HEK293 (cell line): Measurements from ENCODE around the gene PTPN11.

ENCODE experiments used
- CTCF ChIA-PET: fragments of 350-600 bp; formaldehyde crosslinking; extraction: SDS; loops from one replicate; lab custom pipeline; 2021; ENCODE audit warnings: antibody characterized with exemption; lab: Yijun Ruan, JAX
- POLR2A ChIA-PET: fragments of 300-600 bp; formaldehyde crosslinking; extraction: SDS; loops from one replicate; lab custom pipeline; 2020; ENCODE audit warnings: antibody characterized with exemption, inconsistent platforms; lab: Yijun Ruan, JAX
- H3K27ac ChIP-seq: fragments of 200-500 bp; sonication (Bioruptor generic); 2 replicates; pipeline ENCODE4 v1.5.1; 2014; ENCODE audit warnings: low read depth, low read length, control low read depth, inconsistent platforms; ENCODE audit errors: extremely low read depth
- H3K36me3 ChIP-seq, 2 experiments: fragments of 200-500 bp in 1 of 2; sonication (Bioruptor generic) in 1 of 2; 1 replicate in 1 of 2; 2 replicates in 1 of 2; pipeline ENCODE4 v1.5.1; 2014 to 2017; ENCODE audit warnings: inconsistent platforms in 2 of 2, low read length in 2 of 2; ENCODE audit not compliant: control insufficient read depth in 2 of 2, insufficient read depth in 1 of 2
- H3K4me1 ChIP-seq: fragments of 200-500 bp; sonication (Bioruptor generic); 2 replicates; pipeline ENCODE4 v1.5.1; 2014; ENCODE audit warnings: mild to moderate bottlenecking, low read length, inconsistent platforms; ENCODE audit not compliant: control insufficient read depth, insufficient read depth
- H3K4me3 ChIP-seq: 2 replicates; pipeline ENCODE4 v1.5.1; 2011; ENCODE audit warnings: low read depth, mild to moderate bottlenecking, control low read depth, low read length, moderate library complexity
- H3K9me3 ChIP-seq: fragments of 200-500 bp; sonication (Bioruptor generic); 2 replicates; pipeline ENCODE4 v1.5.1; 2014; ENCODE audit warnings: low read depth, low read length, inconsistent platforms; ENCODE audit not compliant: control insufficient read depth, insufficient read depth
- BCL11A ChIP-seq: fragments of 450-650 bp; formaldehyde crosslinking; IDR thresholded peaks from 2 replicates; pipeline ENCODE4 v1.5.1; 2016; ENCODE audit warnings: low read depth, missing biosample characterization, missing genetic modification characterization
- HIC1 ChIP-seq: fragments of 450-650 bp; formaldehyde crosslinking; IDR thresholded peaks from 2 replicates; pipeline ENCODE4 v1.5.1; 2016; ENCODE audit warnings: missing biosample characterization, missing genetic modification characterization
- MEIS1 ChIP-seq: sonication (generic); formaldehyde crosslinking; IDR thresholded peaks from 2 replicates; pipeline ENCODE4 v1.8.1; 2022; ENCODE audit warnings: missing genetic modification reagents, mild to moderate bottlenecking, borderline replicate concordance
- PRDM6 ChIP-seq: fragments of 450-650 bp; formaldehyde crosslinking; IDR thresholded peaks from 2 replicates; pipeline ENCODE4 v1.5.1; 2017; ENCODE audit warnings: missing biosample characterization, missing genetic modification characterization
- RBAK ChIP-seq: fragments of 450-650 bp; formaldehyde crosslinking; IDR thresholded peaks from 2 replicates; pipeline ENCODE4 v1.5.1; 2016; ENCODE audit warnings: missing biosample characterization, missing genetic modification characterization
- TRIM28 ChIP-seq: IDR thresholded peaks from 2 replicates; pipeline ENCODE4 v1.6.1; 2011; ENCODE audit warnings: low read length, control low read depth, borderline replicate concordance
- WT1 ChIP-seq: fragments of 450-650 bp; formaldehyde crosslinking; IDR thresholded peaks from 2 replicates; pipeline ENCODE4 v1.5.1; 2016; ENCODE audit warnings: missing biosample characterization, missing genetic modification characterization
- ZIC2 ChIP-seq: fragments of 450-650 bp; formaldehyde crosslinking; IDR thresholded peaks from 2 replicates; pipeline ENCODE4 v1.5.1; 2016; ENCODE audit warnings: missing biosample characterization, missing genetic modification characterization
- ZNF24 ChIP-seq: fragments of 450-650 bp; formaldehyde crosslinking; IDR thresholded peaks from 2 replicates; pipeline ENCODE4 v1.5.1; 2016; ENCODE audit warnings: missing biosample characterization, missing genetic modification characterization
- ZNF274 ChIP-seq, 2 experiments: fragments of 200-500 bp in 1 of 2; fragments of 450-650 bp in 1 of 2; sonication (Bioruptor generic) in 1 of 2; formaldehyde crosslinking in 1 of 2; IDR thresholded peaks; 2 replicates each; pipeline versions ENCODE4 v1.5.1 to v1.6.1; 2014 to 2016; ENCODE audit warnings: borderline replicate concordance in 1 of 2, inconsistent platforms in 1 of 2, low read length in 1 of 2, missing biosample characterization in 1 of 2, missing genetic modification characterization in 1 of 2
- ZNF513 ChIP-seq: fragments of 450-650 bp; IDR thresholded peaks from 2 replicates; pipeline ENCODE4 v1.5.1; 2018; ENCODE audit warnings: missing biosample characterization, missing genetic modification characterization
- ZNF518A ChIP-seq: fragments of 450-650 bp; formaldehyde crosslinking; conservative IDR thresholded peaks from 2 replicates; pipeline ENCODE4 v1.5.1; 2016; ENCODE audit warnings: low read depth, missing biosample characterization, missing genetic modification characterization
- ZNF623 ChIP-seq: fragments of 450-650 bp; formaldehyde crosslinking; IDR thresholded peaks from 2 replicates; pipeline ENCODE4 v1.5.1; 2016; ENCODE audit warnings: missing biosample characterization, missing genetic modification characterization
- ZNF645 ChIP-seq: fragments of 450-650 bp; formaldehyde crosslinking; IDR thresholded peaks from 2 replicates; pipeline ENCODE4; 2016; ENCODE audit warnings: missing biosample characterization, missing genetic modification characterization

Gene PTPN11

GRCh38 chr12:112546996-112547395, 128.2 kb downstream of the PTPN11 start:
- TF ChIP-seq PRDM6 (tag by site-specific recombination) (no peak), ZNF645 (tag by site-specific recombination) (no peak), TRIM28 (no peak), ZNF24 (tag by site-specific recombination) (no peak), BCL11A (no peak), ZNF623 (tag by site-specific recombination) (no peak), HIC1 (no peak), RBAK (tag by site-specific recombination) (no peak), MEIS1 (CRISPR knock-in tag) (no peak), ZNF274 (IDR thresholded peaks at IDR 0.05; ENCODE audit: low read length) (no peak), ZNF274 (tag by site-specific recombination; IDR thresholded peaks at IDR 0.05; ENCODE audit: borderline replicate concordance) (no peak), WT1 (tag by site-specific recombination) (no peak), ZIC2 (tag by site-specific recombination) (no peak), ZNF518A (tag by site-specific recombination) (no peak), ZNF513 (tag by site-specific recombination) (no peak)
- POLR2A ChIA-PET, result no interaction called here
- no peak overlapping the region for H3K4me3 ChIP-seq
- CTCF ChIA-PET, result interaction anchor here (0.6 to 0.7 kb wide), 2 partner anchors 63 to 221 kb away, joined by 3 read pairs; no protein-coding TSS in a partner anchor
- H3K9me3 ChIP-seq, result no peaks in the 10 kb centered on the region
- no peaks in the 10 kb centered on the region for H3K36me3 ChIP-seq
- H3K4me1 ChIP-seq, result no peaks in the 10 kb centered on the region
- no peak overlapping the region for H3K27ac ChIP-seq
